HG03045 (cell line): ENCODE measurements around the gene PATJ.
A peak's percentile ranks its signal among the peaks of the same experiment; 100 is the strongest.
"Not testable (repeated sequence)": the region's sequence is repeated elsewhere in the genome, so short reads cannot be mapped to it uniquely, and the experiment has no call there.

Experiments
- ATAC-seq: cut with Tn5 transposase; IDR thresholded peaks from one replicate; pipeline ENCODE4 v1.9.1; 2021; ENCODE audit warnings: mild to moderate bottlenecking, moderate library complexity; ENCODE audit not compliant: unreplicated experiment

The PATJ gene, protein sequence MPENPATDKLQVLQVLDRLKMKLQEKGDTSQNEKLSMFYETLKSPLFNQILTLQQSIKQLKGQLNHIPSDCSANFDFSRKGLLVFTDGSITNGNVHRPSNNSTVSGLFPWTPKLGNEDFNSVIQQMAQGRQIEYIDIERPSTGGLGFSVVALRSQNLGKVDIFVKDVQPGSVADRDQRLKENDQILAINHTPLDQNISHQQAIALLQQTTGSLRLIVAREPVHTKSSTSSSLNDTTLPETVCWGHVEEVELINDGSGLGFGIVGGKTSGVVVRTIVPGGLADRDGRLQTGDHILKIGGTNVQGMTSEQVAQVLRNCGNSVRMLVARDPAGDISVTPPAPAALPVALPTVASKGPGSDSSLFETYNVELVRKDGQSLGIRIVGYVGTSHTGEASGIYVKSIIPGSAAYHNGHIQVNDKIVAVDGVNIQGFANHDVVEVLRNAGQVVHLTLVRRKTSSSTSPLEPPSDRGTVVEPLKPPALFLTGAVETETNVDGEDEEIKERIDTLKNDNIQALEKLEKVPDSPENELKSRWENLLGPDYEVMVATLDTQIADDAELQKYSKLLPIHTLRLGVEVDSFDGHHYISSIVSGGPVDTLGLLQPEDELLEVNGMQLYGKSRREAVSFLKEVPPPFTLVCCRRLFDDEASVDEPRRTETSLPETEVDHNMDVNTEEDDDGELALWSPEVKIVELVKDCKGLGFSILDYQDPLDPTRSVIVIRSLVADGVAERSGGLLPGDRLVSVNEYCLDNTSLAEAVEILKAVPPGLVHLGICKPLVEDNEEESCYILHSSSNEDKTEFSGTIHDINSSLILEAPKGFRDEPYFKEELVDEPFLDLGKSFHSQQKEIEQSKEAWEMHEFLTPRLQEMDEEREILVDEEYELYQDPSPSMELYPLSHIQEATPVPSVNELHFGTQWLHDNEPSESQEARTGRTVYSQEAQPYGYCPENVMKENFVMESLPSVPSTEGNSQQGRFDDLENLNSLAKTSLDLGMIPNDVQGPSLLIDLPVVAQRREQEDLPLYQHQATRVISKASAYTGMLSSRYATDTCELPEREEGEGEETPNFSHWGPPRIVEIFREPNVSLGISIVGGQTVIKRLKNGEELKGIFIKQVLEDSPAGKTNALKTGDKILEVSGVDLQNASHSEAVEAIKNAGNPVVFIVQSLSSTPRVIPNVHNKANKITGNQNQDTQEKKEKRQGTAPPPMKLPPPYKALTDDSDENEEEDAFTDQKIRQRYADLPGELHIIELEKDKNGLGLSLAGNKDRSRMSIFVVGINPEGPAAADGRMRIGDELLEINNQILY (N-terminal part only)

DNA sequence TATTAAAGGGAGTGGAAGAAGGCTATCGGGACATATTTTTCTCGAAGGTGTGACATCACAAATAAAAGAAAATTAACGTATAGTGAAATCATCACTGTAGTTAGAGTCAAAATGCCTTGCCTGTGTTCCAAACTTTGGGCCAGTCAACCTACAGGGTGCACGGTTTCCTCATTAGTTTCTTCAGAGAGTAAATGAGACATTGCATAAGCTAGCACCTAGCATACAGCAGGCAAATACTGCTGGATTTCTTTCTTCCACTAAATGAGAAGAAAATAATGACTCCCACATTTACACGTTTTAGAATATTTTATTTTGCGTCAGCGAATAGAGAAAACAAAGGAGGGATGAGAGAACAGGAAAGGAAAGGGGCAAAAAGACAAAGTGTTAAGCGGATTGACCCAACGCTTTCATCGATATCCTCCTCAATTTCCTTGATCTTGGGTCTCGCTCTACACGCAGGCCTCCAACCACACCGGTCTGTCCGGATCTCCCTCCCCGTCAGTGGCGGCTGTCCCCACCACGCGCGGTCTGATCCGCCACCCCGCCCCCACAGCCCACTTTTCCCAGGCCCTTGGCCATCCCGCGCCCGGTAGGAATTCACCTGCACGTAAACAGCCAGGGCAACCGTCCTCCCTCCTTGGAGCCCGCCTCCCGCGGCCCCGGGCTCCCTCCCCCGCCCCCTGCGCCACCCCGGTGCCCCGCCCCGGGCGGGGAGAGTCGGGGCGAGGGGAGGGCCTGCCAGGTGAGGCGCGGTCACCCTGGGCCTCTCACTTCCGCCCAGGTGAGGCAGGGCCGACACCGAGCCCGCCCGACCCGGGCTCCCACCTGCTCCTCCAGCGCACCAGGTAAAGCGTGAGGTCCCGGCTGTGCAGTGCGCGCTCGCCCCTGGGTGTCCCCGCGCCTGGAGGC is at the start of gene PATJ:
Gene PATJ (plus strand): TSS at position 770 of the 909 bp plus-strand sequence. CDS start 20,413 bp downstream, outside the sequence.
- ATAC-seq, result peak; percentile 88

DNA sequence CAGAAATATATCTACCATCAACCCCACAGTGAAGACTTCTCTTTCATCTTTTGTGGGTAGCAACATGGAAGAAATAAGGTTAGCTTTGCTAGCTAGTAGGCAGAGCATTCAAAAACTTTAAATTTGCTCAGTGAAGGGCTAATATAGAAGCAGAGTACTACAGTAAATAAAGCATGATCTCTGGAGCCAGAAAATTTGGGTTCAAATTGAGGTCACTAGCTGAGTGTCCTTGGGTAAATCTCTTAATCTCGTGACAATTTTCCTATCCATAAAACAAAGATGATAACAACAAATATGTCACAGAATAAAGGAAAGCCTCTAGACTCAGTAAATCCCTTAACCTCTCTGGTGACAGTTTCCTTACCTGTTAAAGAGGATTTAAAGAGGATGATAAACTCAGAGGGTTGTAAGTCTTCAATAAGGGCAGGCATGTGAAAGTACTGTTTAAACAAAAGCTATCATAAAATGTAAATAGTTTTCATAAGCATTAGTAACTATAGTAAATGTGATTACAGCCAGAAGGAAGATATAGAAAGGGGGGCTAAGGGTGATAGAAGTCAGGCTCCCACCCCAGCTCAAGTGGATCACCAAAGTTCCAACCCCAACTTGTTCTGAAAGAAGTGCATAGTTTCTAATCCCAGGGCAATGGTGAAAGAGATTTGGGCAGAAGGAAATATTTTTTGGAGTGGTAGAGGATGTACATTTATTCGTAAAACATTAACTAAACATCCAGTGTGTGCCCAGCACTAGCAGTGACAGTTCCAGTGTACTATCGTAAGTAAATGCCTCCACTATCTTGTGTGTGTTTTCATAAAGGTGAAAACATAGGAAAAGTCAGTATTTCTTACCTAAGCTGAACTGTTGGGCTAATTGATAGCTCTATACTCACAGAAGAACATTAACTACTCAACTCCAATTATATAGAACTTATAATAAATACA is 42.1 kb upstream of the PATJ start:
- ATAC-seq, result no peak

DNA sequence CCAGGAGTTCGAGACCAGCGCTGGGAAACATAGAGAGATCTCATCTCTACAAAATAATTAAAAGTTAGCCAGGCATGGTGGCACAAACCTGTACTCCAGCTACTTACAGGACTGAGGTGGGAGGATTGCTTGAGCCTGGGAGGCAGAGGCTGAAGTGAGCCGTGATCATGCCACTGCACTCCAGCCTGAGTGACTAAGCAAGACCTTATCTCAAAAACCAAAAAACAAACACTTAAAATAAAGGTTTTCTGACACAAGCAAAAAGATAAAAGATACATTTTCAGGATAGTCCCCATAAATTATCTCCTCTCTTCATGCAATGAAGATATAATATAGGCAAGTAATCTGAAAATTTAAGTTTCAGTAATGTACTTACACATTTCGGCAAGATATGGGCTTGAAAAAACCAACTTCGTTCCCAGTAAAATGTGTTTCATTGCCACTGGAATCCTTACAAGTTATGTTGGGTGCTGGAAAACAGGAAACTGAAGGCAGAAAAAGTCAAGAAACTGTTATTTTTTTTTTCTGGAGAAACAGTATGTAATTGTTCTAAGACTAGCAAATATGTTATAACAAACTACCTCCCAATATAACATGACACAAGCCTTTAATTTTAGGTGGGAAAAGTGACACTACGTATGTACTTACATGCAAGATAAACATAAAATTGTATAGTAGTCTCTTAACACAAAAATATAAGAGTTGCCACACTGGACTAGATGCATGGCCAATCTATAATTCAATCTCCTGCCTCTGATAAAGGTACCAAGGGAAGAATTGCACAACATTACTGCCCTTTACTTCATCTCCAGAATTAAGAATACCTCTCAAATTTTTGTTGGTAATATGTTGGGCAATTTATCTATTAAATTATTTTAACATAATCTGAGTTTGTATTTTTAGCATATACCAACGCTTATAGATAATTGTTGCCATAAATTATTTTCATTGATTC is 33.0 kb upstream of the PATJ start:
- ATAC-seq, result no peak

DNA sequence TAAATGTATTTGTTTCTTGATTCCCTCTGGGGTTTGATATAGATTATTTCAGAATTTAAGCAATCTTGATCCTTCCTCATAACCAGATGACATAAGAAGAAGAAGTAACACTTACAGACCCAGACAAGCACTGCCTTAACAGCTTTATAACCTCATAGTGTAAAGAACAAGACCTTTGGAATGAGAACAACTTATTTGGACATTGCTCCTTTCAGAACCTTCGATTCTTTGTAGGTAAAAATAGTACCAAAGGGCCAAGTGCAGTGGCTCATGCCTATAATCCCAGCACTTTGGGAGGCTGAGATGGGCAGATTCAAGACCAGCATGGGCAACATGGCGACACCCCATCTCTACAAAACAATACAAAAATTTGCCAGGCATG is 32.4 kb upstream of the PATJ start:
- ATAC-seq, result no peak

DNA sequence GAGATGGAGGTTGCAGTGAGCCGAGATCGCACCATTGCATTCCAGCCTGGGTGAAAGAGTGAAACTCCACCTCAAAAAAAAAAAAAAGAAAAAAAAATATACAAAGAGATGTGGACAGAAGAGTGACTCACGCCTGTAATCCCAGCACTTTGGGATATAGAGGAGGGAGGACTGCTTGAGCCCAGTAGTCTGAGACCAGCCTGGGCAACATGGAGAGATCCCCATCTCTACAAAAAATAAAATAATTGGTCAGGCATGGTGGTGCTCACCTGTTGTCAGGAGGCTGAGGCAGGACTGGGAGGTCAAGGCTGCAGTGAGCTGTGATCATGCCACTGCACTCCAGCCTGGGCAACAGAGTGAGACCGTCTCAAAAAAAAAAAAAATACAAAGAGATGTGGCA is 31.0 kb upstream of the PATJ start:
- not testable (repeated sequence) for ATAC-seq

DNA sequence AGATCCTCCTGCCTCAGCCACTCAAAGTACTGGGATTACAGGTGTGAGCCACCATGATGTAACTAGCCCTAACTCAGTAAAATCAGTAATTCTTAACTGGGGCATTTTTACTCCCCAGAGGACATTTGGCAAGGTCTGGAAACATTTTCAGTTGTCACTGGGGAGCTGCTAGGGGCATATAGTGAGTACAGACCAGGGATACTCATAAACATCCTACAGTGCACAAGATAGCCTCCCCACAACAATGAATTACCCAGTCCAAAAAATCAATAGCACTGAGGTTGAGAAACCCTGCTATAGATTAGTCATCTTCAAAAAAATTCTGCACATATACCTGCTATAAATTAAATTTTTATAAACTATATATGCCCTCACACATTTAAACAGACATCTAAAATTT is 30.3 kb upstream of the PATJ start:
- no peak for ATAC-seq

DNA sequence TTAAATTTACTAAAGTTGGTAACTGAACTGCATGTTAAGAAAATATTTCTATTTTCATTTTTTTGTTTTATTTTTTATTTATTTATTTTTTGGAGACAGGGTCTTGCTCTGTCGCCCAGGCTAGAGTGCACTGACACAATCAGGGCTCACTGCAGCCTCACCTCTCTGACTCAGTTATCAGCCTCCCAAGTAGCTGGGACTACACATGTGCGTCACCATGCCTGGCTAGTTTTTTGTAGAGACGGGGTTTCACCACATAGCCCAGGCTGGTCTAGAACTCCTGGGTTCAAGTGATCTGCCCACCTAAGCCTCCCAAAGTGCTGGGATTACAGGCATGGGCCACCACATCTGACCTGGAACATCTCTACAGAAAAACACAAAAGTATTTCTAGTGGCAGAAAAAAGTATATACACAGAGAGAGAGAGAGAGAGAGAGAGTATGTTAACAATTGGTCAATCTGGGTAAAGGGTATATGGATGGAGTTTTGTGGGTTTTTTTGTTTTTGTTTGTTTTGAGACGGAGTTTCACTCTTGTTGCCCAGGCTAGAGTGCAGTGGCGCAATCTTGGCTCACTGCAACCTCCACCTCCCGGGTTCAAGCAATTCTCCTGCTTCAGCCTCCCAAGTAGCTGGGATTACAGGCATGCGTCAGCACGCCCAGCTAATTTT is 23.1 kb upstream of the PATJ start:
- ATAC-seq, result not testable (repeated sequence)

DNA sequence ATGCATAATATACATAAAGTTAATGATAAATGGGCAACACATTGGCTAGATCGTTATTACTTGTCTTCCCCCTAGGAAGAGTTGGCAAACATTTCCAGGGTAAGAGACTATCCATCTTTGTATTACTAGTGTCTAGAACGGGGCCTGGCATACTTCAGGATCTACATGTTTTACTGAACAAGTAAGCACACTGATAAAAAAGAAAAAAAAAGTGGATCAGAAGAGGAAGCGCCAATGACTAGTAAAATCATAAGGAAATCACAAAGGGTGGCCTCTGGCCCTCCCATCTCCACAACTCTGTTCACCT is 17.8 kb upstream of the PATJ start:
- no peak for ATAC-seq

DNA sequence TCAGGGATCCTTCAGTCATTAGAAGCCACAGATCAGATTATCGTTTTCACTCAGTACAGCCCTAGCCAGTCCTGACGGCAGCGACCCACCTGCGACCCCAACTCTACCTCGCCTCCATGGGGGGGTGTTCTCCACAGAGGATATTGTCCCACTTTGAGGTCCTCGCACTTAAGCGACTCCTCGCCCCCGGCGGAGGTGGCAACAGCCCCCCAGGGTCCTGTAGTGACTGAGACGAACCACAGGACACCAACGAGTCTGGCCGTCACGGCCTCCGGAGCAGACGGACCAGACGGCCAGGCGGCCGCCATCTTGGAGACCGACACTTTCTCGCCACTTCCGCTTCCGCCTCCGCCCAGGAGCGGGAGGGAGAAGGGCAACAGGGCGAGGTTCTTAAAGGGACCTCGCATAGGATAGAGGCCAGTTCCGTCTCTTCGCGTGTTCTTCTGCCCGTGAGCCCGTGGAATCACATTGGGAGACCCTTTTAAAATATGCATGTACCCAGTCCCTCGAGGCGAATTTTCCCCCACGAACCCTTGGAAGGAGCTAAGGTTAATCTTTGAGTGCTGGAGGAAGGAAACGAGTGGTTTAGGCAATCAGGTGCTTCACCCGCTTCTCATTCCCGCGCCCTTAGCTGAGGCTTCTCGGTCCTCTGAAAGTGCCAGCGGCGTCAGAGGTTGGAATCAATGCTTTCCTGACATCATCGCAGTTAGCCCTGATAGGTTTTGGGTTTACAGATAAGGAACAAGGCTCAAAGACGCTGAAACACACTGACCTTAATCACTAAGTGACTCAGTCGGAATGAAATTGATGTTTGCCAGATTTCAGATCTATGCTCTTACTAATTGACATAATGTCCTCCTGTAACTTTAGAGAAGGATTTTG is 17.2 kb upstream of the PATJ start, which contains the start of gene TM2D1:
Gene TM2D1 (minus strand): TSS at position 329 of the 882 bp plus-strand sequence. CDS start 21 bp downstream, at position 308.
- ATAC-seq, result peak; percentile 100

DNA sequence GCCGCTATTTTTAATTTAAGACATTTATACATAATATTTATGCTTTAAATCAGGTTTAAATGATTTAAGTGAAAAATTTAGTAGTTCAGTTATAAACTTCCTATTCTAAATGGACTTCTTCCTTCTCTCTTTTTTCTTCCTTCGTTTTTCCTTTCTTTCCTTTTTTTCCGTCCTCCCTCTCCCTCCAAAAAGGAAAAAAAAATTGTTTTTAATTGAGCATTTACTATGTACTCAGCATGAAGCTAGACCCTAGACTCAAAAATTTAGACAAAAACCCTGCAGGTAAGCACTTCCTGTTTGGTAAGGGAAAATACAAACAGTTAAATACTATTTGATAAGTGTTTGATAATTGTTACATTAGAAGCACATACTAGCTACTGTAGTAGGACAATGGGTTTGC is 14.7 kb upstream of the PATJ start:
- ATAC-seq, result no peak

DNA sequence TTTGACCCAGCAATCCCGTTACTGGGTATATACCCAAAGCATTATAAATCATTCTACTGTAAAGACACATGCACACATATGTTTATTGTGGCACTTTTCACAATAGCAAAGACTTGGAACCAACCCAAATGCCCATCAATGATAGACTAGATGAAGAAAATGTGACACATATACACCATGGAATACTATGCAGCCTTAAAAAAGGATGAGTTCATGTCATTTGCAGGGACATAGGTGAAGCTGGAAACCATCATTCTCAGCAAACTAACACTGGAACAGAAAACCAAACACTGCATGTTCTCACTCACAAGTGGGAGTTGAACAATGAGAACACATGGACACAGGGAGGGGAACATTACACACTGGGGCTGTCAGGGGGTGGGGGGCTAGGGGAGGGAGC is 11.6 kb upstream of the PATJ start:
- not testable (repeated sequence) for ATAC-seq

DNA sequence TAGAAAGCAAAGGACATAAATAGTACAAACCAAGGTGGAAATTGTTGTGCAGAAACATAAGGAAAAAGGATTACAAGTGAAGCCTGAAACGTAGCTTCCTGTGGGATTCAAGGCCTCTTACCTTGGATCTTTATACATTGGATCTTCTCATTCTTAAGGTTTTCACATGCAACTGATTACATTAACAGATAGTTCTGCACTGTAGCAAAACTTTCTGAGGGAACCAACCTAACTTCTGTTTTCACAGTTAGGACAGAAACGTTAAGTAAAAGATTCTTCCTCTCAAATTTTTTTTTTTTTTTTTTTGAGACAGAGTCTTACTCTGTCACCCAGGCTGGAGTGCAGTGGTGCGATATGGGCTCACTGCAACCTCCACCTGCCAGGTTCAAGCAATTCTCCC is 9.6 kb upstream of the PATJ start:
- no peak for ATAC-seq

DNA sequence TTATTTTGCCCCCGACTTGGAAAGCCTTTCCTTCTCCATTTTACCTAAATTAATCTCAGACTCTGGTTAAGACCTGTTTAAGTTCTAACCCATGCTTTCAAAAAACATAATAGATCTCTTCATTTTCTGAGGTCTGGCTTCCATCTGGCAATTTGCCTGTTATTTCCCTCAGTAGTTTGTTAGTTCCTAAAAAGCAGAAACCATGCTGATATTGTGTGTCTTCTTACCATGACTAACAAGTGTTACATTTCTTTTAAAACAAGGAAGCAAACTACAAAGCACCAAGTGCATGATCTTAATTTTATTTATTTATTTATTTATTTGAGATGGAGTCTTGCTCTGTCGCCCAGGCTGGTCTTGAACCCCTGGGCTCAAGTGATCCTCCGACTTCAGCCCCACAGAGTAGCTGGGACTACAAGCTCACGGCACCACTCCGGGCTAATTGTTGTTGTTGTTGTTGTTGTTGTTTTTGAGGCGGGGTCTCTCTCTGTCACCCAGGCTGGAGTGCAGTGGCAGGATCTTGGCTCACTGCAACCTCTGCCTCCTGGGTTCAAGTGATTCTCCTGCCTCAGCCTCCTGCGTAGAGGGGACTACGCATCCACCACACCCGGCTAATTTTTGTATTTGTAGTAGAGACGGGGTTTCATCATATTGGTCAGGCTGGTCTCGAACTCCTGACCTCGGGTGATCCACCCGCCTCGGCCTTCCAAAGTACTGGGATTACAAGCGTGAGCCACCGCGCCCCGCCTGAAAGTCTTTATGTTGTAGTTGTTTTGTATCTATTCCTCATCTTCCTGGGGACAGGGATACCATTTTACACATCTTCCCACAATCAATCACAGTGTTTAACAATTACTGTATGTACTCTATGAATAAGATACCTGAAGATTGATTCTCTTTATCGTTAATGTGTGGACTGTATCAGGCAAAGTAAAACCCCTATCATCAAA is 1.3 kb upstream of the PATJ start:
- ATAC-seq, result no peak

DNA sequence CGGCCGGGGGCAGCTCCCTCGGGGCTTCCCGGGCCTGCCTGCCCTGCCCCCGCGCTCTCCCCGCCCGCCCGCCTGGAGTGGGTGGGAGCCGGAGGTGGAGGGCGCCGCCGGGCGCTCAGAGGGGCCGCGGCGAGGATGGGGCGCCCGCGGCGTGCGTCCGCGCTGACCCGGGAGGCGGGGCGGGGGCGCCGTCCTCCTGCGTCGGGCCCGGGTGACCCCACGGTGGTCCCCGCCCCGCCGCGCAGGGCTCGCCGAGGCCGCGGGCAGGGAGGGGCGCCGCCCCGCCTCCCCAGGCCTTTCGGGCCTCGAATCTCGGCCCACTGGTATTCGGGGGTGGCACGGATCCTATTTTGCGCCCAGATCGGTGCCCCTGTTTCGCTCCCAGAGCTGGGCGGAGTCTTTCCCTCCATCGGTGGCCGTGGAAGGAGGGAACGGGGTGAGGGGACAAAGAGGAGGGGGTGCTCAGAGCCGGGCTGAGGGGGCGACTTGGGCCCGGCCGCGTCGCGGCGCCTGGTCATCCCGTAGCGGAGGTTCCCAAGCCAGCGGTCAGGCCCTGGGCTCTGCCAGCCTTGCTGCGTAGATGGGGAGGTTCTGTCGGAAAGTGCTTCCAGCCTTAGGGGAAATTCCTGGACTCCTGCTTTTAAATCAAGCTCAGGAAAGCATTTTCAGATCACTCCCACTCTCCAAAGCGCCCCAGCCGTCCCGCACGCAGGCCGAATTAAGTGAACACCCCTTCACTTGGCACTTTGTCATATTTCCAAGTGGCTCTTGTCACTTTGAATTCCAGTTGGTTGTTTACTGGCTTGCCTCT is 545 bp downstream of the PATJ start:
- ATAC-seq, result peak; percentile 69

DNA sequence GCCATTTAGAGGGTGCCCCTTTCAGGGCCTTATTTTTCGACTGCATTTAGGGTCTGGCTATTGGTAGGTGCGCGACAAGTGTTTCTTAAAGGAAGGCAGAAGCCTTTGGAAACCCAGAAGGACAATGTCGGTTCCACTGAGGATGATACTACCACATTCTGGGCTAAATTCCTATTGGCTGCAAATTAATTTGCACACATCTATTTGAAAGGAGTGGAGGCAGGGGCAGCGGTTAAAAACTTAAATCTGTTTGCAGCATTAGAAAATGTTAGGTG is 1.1 kb downstream of the PATJ start:
- no peak for ATAC-seq
